H1 (cell line): Measurements from ENCODE around the gene MXD1. TPM values are rescaled to one million over a fixed set of nuclear protein-coding genes. Genes with fewer than 3 reads are reported as not detected.

ENCODE experiments used
- CTCF ChIA-PET: fragments of 300-600 bp; sonication (Branson Sonifier 250); formaldehyde crosslinking; loops from one replicate; lab custom pipeline; 2021; ENCODE audit not compliant: partially characterized antibody; lab: Charles Lee
- POLR2A ChIA-PET: fragments of 300-600 bp; sonication (Branson Sonifier 250); formaldehyde crosslinking; loops from one replicate; lab custom pipeline; 2021; ENCODE audit warnings: inconsistent platforms; ENCODE audit not compliant: partially characterized antibody; lab: Charles Lee
- DNase-seq, 2 experiments: peaks; one replicate each; pipeline versions ENCODE4 v3.0.0 to v3.0.0-alpha.2; 2010 to 2022; ENCODE audit warnings: low spot score in 2 of 2, low read depth in 1 of 2, mixed read lengths in 1 of 2
- FAIRE-seq: peaks from 2 replicates; lab custom pipeline; 2011; peaks lifted over from hg19 to GRCh38; lab: Jason Lieb, UNC
- H2AFZ ChIP-seq: 2 replicates; pipeline ENCODE4 v1.8.1; 2012; ENCODE audit warnings: low read length, inconsistent platforms
- H2AK5ac ChIP-seq: 2 replicates; pipeline ENCODE4 v1.6.1; 2013; ENCODE audit warnings: low read depth, low read length
- H2BK120ac ChIP-seq: replicated peaks from 2 replicates; pipeline ENCODE3; 2013; ENCODE audit warnings: low read depth, low read length, inconsistent platforms
- H2BK12ac ChIP-seq: 2 replicates; pipeline ENCODE4 v1.6.1; 2013; ENCODE audit warnings: low read depth, low read length
- H2BK15ac ChIP-seq: 2 replicates; pipeline ENCODE4 v1.6.1; 2013; ENCODE audit warnings: low read length
- H2BK20ac ChIP-seq: 2 replicates; pipeline ENCODE4 v1.6.1; 2013; ENCODE audit warnings: low read length
- H2BK5ac ChIP-seq: 2 replicates; pipeline ENCODE4 v1.6.1; 2013; ENCODE audit warnings: low read depth, low read length
- H3K14ac ChIP-seq: 2 replicates; pipeline ENCODE4 v1.6.1; 2013; ENCODE audit warnings: inconsistent platforms; ENCODE audit not compliant: insufficient read length
- H3K18ac ChIP-seq: 2 replicates; pipeline ENCODE4 v1.6.1; 2013; ENCODE audit warnings: low read length; ENCODE audit errors: extremely low read depth
- H3K23ac ChIP-seq: 2 replicates; pipeline ENCODE4 v1.6.1; 2013; ENCODE audit warnings: inconsistent platforms; ENCODE audit not compliant: insufficient read length
- H3K23me2 ChIP-seq: 2 replicates; pipeline ENCODE4 v1.6.1; 2013; ENCODE audit warnings: low read depth, low read length
- H3K27ac ChIP-seq: 2 replicates; pipeline ENCODE4 v1.6.1; 2011; ENCODE audit warnings: low read depth, low read length, inconsistent platforms
- H3K27me3 ChIP-seq, 4 experiments: replicated peaks in 1 of 4; 1 replicate in 1 of 4; 2 replicates in 3 of 4; pipeline versions ENCODE4 v1.6.1 to v1.8.1; 2011 to 2013; ENCODE audit warnings: low read length in 3 of 4, mild to moderate bottlenecking in 3 of 4, inconsistent platforms in 2 of 4, mixed read lengths in 2 of 4, moderate library complexity in 1 of 4; ENCODE audit not compliant: control insufficient read depth in 3 of 4, insufficient read depth in 3 of 4; ENCODE audit errors: extremely low read depth in 1 of 4
- H3K36me3 ChIP-seq, 4 experiments: 2 replicates each; pipeline versions ENCODE4 v1.6.1 to v1.8.1; 2011 to 2013; ENCODE audit warnings: mild to moderate bottlenecking in 4 of 4, low read length in 3 of 4, moderate library complexity in 2 of 4, control low read depth in 1 of 4, inconsistent platforms in 1 of 4; ENCODE audit not compliant: insufficient read depth in 4 of 4, control insufficient read depth in 2 of 4
- H3K4ac ChIP-seq: replicated peaks from 2 replicates; pipeline ENCODE3; 2013; ENCODE audit warnings: low read length, low read depth, mixed read lengths, inconsistent platforms; ENCODE audit not compliant: insufficient read length
- H3K4me1 ChIP-seq, 4 experiments: replicated peaks in 1 of 4; 1 replicate in 1 of 4; 2 replicates in 3 of 4; pipeline versions ENCODE4 v1.6.1 to v1.8.1; 2011 to 2013; ENCODE audit warnings: low read length in 3 of 4, inconsistent platforms in 2 of 4, mixed read lengths in 1 of 4; ENCODE audit not compliant: insufficient read depth in 4 of 4, control insufficient read depth in 3 of 4
- H3K4me2 ChIP-seq, 2 experiments: 2 replicates each; pipeline versions ENCODE4 v1.6.1 to v1.8.1; 2011 to 2013; ENCODE audit warnings: low read depth in 2 of 2, low read length in 2 of 2, control low read depth in 1 of 2, inconsistent platforms in 1 of 2, mild to moderate bottlenecking in 1 of 2; ENCODE audit not compliant: insufficient read depth in 1 of 2
- H3K4me3 ChIP-seq, 4 experiments: fragments of 200-600, 300-600 bp in 1 of 4; sonication (generic), shearing (Covaris generic), sonication (Bioruptor Twin) in 1 of 4; 2 replicates each; pipeline versions ENCODE4 v1.5.1 to v1.8.1; 2011 to 2016; ENCODE audit warnings: low read length in 4 of 4, low read depth in 3 of 4, control low read depth in 2 of 4, inconsistent platforms in 2 of 4, mild to moderate bottlenecking in 2 of 4, mixed read lengths in 1 of 4, moderate library complexity in 1 of 4; ENCODE audit not compliant: insufficient read depth in 2 of 4; ENCODE audit errors: extremely low read depth in 1 of 4
- H3K56ac ChIP-seq: replicated peaks from 2 replicates; pipeline ENCODE3; 2013; ENCODE audit warnings: low read depth, mild to moderate bottlenecking, mixed read lengths, low read length, inconsistent platforms; ENCODE audit not compliant: insufficient read length
- H3K79me1 ChIP-seq: 2 replicates; pipeline ENCODE4 v1.6.1; 2013; ENCODE audit warnings: low read depth, low read length, control low read depth
- H3K79me2 ChIP-seq, 2 experiments: 2 replicates each; pipeline versions ENCODE4 v1.6.1 to v1.8.1; 2012 to 2013; ENCODE audit warnings: low read length in 2 of 2, mild to moderate bottlenecking in 2 of 2, inconsistent platforms in 1 of 2; ENCODE audit not compliant: insufficient read depth in 2 of 2, control insufficient read depth in 1 of 2
- H3K9ac ChIP-seq, 4 experiments: replicated peaks in 1 of 4; 1 replicate in 1 of 4; 2 replicates in 3 of 4; pipeline versions ENCODE4 v1.6.1 to v1.8.1; 2011 to 2013; ENCODE audit warnings: low read depth in 3 of 4, low read length in 3 of 4, control low read depth in 2 of 4, mild to moderate bottlenecking in 2 of 4, moderate library complexity in 2 of 4, inconsistent platforms in 1 of 4; ENCODE audit errors: extremely low read depth in 1 of 4
- H3K9me3 ChIP-seq, 2 experiments: 2 replicates each; pipeline versions ENCODE4 v1.6.1 to v1.8.1; 2012 to 2013; ENCODE audit warnings: mild to moderate bottlenecking in 2 of 2, moderate library complexity in 2 of 2, control low read depth in 1 of 2, inconsistent platforms in 1 of 2, low read depth in 1 of 2, low read length in 1 of 2, mixed read lengths in 1 of 2; ENCODE audit not compliant: insufficient read depth in 2 of 2
- H4K20me1 ChIP-seq, 2 experiments: replicated peaks in 1 of 2; 2 replicates each; pipeline versions ENCODE3 to v1.8.1; 2011 to 2013; ENCODE audit warnings: inconsistent platforms in 2 of 2, low read length in 2 of 2, mild to moderate bottlenecking in 1 of 2; ENCODE audit not compliant: insufficient read depth in 2 of 2, control insufficient read depth in 1 of 2
- H4K5ac ChIP-seq: 2 replicates; pipeline ENCODE4 v1.6.1; 2013; ENCODE audit warnings: low read length, low read depth, mixed read lengths, inconsistent platforms; ENCODE audit not compliant: insufficient read length
- H4K8ac ChIP-seq: 2 replicates; pipeline ENCODE4 v1.8.0; 2013; ENCODE audit warnings: mild to moderate bottlenecking, moderate library complexity, low read length, inconsistent platforms; ENCODE audit not compliant: insufficient read depth; ENCODE audit errors: extremely low read depth
- H4K91ac ChIP-seq: replicated peaks from 2 replicates; pipeline ENCODE3; 2013; ENCODE audit warnings: low read length, mixed read lengths, inconsistent platforms; ENCODE audit not compliant: insufficient read length
- BRCA1 ChIP-seq: IDR thresholded peaks from 2 replicates; pipeline ENCODE4 v1.6.1; 2012; ENCODE audit warnings: low read depth, low read length, improper control_type of control experiment
- CEBPB ChIP-seq: IDR thresholded peaks from 2 replicates; pipeline ENCODE4 v1.6.1; 2012; ENCODE audit warnings: low read depth, low read length
- CHD2 ChIP-seq: IDR thresholded peaks from 2 replicates; pipeline ENCODE4 v1.6.1; 2012; ENCODE audit warnings: low read length, improper control_type of control experiment
- FOSL1 ChIP-seq: IDR thresholded peaks from 2 replicates; pipeline ENCODE4 v1.6.1; 2011; ENCODE audit warnings: mild to moderate bottlenecking, low read depth, low read length, moderate library complexity; ENCODE audit not compliant: insufficient read depth
- HDAC6 ChIP-seq: IDR thresholded peaks from one replicate; pipeline ENCODE4 v1.7.1; 2012; ENCODE audit warnings: low read depth, mild to moderate bottlenecking, inconsistent platforms, low read length, moderate library complexity
- KDM5A ChIP-seq: fragments of 200-600 bp; IDR thresholded peaks from 2 replicates; pipeline ENCODE4 v1.7.1; 2012; ENCODE audit warnings: mild to moderate bottlenecking, low read length, inconsistent platforms, mixed read lengths
- POLR2AphosphoS5 ChIP-seq: IDR thresholded peaks from 2 replicates; pipeline ENCODE4 v1.6.1; 2011; ENCODE audit warnings: low read depth, low read length
- RAD21 ChIP-seq, 2 experiments: IDR thresholded peaks in 1 of 2; conservative IDR thresholded peaks in 1 of 2; 2 replicates each; pipeline ENCODE4 v1.6.1; 2011; ENCODE audit warnings: low read depth in 2 of 2, low read length in 2 of 2, improper control_type of control experiment in 1 of 2, inconsistent platforms in 1 of 2, mild to moderate bottlenecking in 1 of 2, moderate library complexity in 1 of 2
- TEAD4 ChIP-seq: IDR thresholded peaks from 2 replicates; pipeline ENCODE4 v1.6.1; 2012; ENCODE audit warnings: low read depth, low read length, inconsistent platforms, mixed read lengths
- YY1 ChIP-seq: IDR thresholded peaks from 2 replicates; pipeline ENCODE4 v1.6.1; 2011; ENCODE audit warnings: low read depth, mild to moderate bottlenecking, low read length
- WGBS, 2 experiments: shearing (Covaris generic) in 1 of 2; methylation state at CpG; one replicate each; pipeline versions ENCODE4 v1.1.6 to v1.1.7; 2013 to 2015; ENCODE audit warnings: low lambda C conversion rate in 2 of 2, mixed read lengths in 2 of 2, inconsistent platforms in 1 of 2, low coverage in 1 of 2, missing lambda C conversion rate in 1 of 2; ENCODE audit not compliant: insufficient replicate concordance in 2 of 2, insufficient coverage in 1 of 2, insufficient read length in 1 of 2; ENCODE audit errors: extremely low coverage in 1 of 2, missing lambda C conversion rate in 1 of 2; 5-methylcytosine and 5-hydroxymethylcytosine counted together
- polyA plus RNA-seq, 7 experiments: library from polyadenylated mRNA; depleted of rRNA in 3 of 7; stranded (reverse) in 5 of 7; unstranded in 2 of 7; fragments of >200 nt in 5 of 7; fragments of 200-250 nt in 2 of 7; gene quantifications; 1 replicate in 5 of 7; 2 replicates in 1 of 7; 4 replicates in 1 of 7; pipeline versions ENCODE4 v1.2.1 to v1.2.3, GENCODE V29; 2011 to 2013; ENCODE audit warnings: missing spikeins in 2 of 7, mixed read lengths in 2 of 7
- total RNA-seq: library from RNA; stranded (reverse); fragmentation: NEBNext Ultra II Directional; extraction: Animal tissue kit (Norgen Biotek cat#: 25700); gene quantifications from 2 replicates; pipeline ENCODE4 v1.2.1, GENCODE V29; 2021
- TF ChIP-seq, protein P1 (sequence below), 3 experiments: IDR thresholded peaks; 1 replicate in 2 of 3; 2 replicates in 1 of 3; pipeline versions ENCODE4 v1.5.1 to v1.6.1; 2011; ENCODE audit warnings: low read length in 3 of 3, mild to moderate bottlenecking in 3 of 3, inconsistent platforms in 2 of 3, low read depth in 1 of 3, moderate library complexity in 1 of 3; ENCODE audit not compliant: insufficient read depth in 1 of 3; ENCODE audit errors: control extremely low read depth in 1 of 3
- TF ChIP-seq, protein P2 (sequence below): IDR thresholded peaks from 2 replicates; pipeline ENCODE4 v1.6.1; 2011; ENCODE audit warnings: low read depth, mild to moderate bottlenecking, low read length; ENCODE audit not compliant: insufficient read depth

MXD1 gene
- total and polyA plus RNA-seq, 2 of the 8 experiments (the other 6 are each of a cell fraction or from before 2014, with no cell fraction given), result 1.6 to 2.6 TPM

DNA sequence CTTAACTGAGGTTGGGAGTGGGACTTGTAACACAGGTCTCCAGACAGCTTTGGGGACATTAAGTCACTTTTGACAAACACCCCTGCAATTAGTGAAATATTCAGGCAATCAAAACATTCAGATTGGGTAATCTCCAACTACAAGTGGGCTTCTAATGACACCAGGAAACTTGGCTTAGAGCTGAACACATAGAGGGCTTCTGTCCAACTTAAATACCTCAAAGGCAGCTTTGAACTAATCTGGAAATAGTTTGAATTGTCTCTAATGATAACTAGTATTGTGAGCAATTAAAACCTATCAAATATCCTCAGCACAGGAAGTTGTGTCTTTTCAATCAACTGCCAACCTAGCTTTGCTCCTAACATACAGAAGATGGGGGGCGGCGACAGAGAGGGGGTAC is 51.6 kb downstream of the MXD1 start:
- Histone ChIP-seq H2BK20ac (no peak overlapping the region), H3K27me3 (no peaks in the 10 kb centered on the region), H3K9ac (no peak overlapping the region), H3K36me3 (no peaks in the 10 kb centered on the region), H2BK120ac (no peak overlapping the region), H3K27ac (no peak overlapping the region), H2AK5ac (no peak overlapping the region), H3K56ac (no peak overlapping the region), H3K4me1 (peaks cover 0 to 3% (median 0%) of the 10 kb centered on the region in 4 experiments; a peak in 1 of 7 replicates), H3K79me2 (no peaks in the 10 kb centered on the region), H2BK5ac (no peak overlapping the region), H3K4me3 (no peak overlapping the region), H3K18ac (no peak overlapping the region), H2AFZ (no peak overlapping the region), H2BK15ac (no peak overlapping the region), H3K23ac (no peak overlapping the region), H3K4ac (no peak overlapping the region), H3K14ac (no peak overlapping the region), H4K5ac (no peak overlapping the region), H3K9me3 (no peaks in the 10 kb centered on the region), H3K79me1 (no peaks in the 10 kb centered on the region), H3K4me2 (no peak overlapping the region), H4K91ac (no peak overlapping the region), H4K8ac (no peak overlapping the region), H4K20me1 (no peaks in the 10 kb centered on the region), H2BK12ac (no peak overlapping the region), H3K23me2 (no peaks in the 10 kb centered on the region)
- no peak for DNase-seq
- no peak for FAIRE-seq
- 96% methylated on average over 2 of the region's 2 CpGs; no CpG with 5 or more reads in 1 of the 2 experiments for WGBS, 2 experiments
- POLR2A ChIA-PET, result interaction anchor here (0.6 to 2.6 kb wide), 2 partner anchors 8 to 11 kb away, joined by 3 to 7 read pairs; no protein-coding TSS in a partner anchor
- CTCF ChIA-PET, result interaction anchor here (1.6 kb wide), 1 partner anchor 29 kb away, joined by 3 read pairs; no protein-coding TSS in a partner anchor
- TF ChIP-seq YY1 (no peak), RAD21 (IDR thresholded peaks at IDR 0.05 in 1 of 2, conservative IDR thresholded peaks at IDR 0.05 in 1 of 2; ENCODE audit: low read depth in 2 of 2, low read length in 2 of 2) (no peak), FOSL1 (no peak), CEBPB (no peak), KDM5A (no peak), CHD2 (no peak), HDAC6 (no peak), POLR2AphosphoS5 (no peak), BRCA1 (no peak), TEAD4 (no peak)
- TF ChIP-seq, protein P1, sequence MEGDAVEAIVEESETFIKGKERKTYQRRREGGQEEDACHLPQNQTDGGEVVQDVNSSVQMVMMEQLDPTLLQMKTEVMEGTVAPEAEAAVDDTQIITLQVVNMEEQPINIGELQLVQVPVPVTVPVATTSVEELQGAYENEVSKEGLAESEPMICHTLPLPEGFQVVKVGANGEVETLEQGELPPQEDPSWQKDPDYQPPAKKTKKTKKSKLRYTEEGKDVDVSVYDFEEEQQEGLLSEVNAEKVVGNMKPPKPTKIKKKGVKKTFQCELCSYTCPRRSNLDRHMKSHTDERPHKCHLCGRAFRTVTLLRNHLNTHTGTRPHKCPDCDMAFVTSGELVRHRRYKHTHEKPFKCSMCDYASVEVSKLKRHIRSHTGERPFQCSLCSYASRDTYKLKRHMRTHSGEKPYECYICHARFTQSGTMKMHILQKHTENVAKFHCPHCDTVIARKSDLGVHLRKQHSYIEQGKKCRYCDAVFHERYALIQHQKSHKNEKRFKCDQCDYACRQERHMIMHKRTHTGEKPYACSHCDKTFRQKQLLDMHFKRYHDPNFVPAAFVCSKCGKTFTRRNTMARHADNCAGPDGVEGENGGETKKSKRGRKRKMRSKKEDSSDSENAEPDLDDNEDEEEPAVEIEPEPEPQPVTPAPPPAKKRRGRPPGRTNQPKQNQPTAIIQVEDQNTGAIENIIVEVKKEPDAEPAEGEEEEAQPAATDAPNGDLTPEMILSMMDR (IDR thresholded peaks at IDR 0.05; ENCODE audit: control extremely low read depth in 1 of 3, insufficient read depth in 1 of 3, low read depth in 1 of 3, low read length in 3 of 3), result no peak
- TF ChIP-seq, protein P2, sequence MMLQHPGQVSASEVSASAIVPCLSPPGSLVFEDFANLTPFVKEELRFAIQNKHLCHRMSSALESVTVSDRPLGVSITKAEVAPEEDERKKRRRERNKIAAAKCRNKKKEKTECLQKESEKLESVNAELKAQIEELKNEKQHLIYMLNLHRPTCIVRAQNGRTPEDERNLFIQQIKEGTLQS, result no peak
